Activated B cell treated with CpG ODN at 0.5 μM for 24 hours (primary cell): Measurements from ENCODE around the gene DUSP22. TPM values are rescaled to one million over a fixed set of nuclear protein-coding genes. Genes with fewer than 3 reads are reported as not detected.
A peak's percentile ranks its signal among the peaks of the same experiment; 100 is the strongest.

Experiments used
- ATAC-seq: fragments of 200-7000 bp; cut with Tn5 transposase; one replicate; pipeline ENCODE4 v1.10.0; 2021; ENCODE audit warnings: low read depth, mild to moderate bottlenecking, moderate library complexity
- CTCF ChIA-PET: fragments of 350-600 bp; sonication (Branson Sonifier 250); formaldehyde crosslinking; loops from one replicate; lab custom pipeline; 2021; ENCODE audit warnings: antibody characterized with exemption; lab: Charles Lee
- POLR2A ChIA-PET: fragments of 350-600 bp; sonication (Branson Sonifier 250); formaldehyde crosslinking; loops from one replicate; lab custom pipeline; 2021; ENCODE audit warnings: antibody characterized with exemption; lab: Charles Lee
- DNase-seq: peaks from one replicate; pipeline ENCODE4 v3.0.0; 2022
- H3K27ac Mint-ChIP-seq: one replicate; pipeline ENCODE4 v1.8.0; 2020; ENCODE audit warnings: mixed read lengths
- H3K27me3 Mint-ChIP-seq: one replicate; pipeline ENCODE4 v1.8.0; 2021; ENCODE audit warnings: mixed read lengths
- H3K36me3 Mint-ChIP-seq: one replicate; pipeline ENCODE4 v1.8.0; 2021; ENCODE audit warnings: low read depth, mixed read lengths
- H3K4me1 Mint-ChIP-seq: one replicate; pipeline ENCODE4 v1.8.0; 2021; ENCODE audit warnings: mixed read lengths
- H3K4me3 Mint-ChIP-seq: one replicate; pipeline ENCODE4 v1.8.0; 2020; ENCODE audit warnings: mild to moderate bottlenecking, mixed read lengths
- H3K9me3 Mint-ChIP-seq: one replicate; pipeline ENCODE4 v1.8.0; 2020; ENCODE audit warnings: mixed read lengths
- CTCF ChIP-seq: fragments of 200-600 bp; IDR thresholded peaks from one replicate; pipeline ENCODE4 v1.8.0; 2022; ENCODE audit warnings: antibody characterized with exemption, mild to moderate bottlenecking
- intact Hi-C: fragments of 100-400 bp; cut with micrococcal nuclease; formaldehyde crosslinking; loops from one replicate; pipeline ENCODE4 v1.15.1; 2024
- total RNA-seq: library from RNA; stranded (reverse); gene quantifications from 2 replicates; pipeline ENCODE4 v1.2.3, GENCODE V29; 2022

Gene DUSP22
- total RNA-seq, 1 donor from 2014 or later, result 153 TPM

- CTCF ChIA-PET, result interaction anchor here (1.0 to 2.7 kb wide), 2 partner anchors 64 to 101 kb away, joined by 3 to 8 read pairs; no protein-coding TSS in a partner anchor
These were observed 1.0 kb upstream of the DUSP22 start for GRCh38 chr6:291204-291696.

GRCh38 chr6:292506-293192 lies 362 bp downstream of the DUSP22 start:
- POLR2A ChIA-PET, result interaction anchor here (0.5 to 6.5 kb wide), 46 partner anchors 9 to 299 kb away, joined by 3 to 152 read pairs (median 5); partner anchors contain the start of gene IRF4
- Mint-ChIP-seq H3K27ac (peak overlapping the region; percentile 93), H3K27me3 (no peaks in the 10 kb centered on the region), H3K9me3 (no peaks in the 10 kb centered on the region), H3K4me3 (peak overlapping the region; percentile 97), H3K36me3 (peaks cover 9% of the 10 kb centered on the region), H3K4me1 (peaks cover 54% of the 10 kb centered on the region)
- intact Hi-C loops, result loop anchor here (1.0 to 5.0 kb wide), 5 partner anchors 21 to 64 kb away; no protein-coding TSS in a partner anchor
- CTCF ChIA-PET, result interaction anchor here (0.8 to 2.5 kb wide), 8 partner anchors 49 to 114 kb away, joined by 3 to 7 read pairs (median 4); partner anchors contain the start of gene IRF4
- TF ChIP-seq CTCF, result no peak
- DNase-seq, result peak; percentile 78
- ATAC-seq, result peak; percentile 26

More at GRCh38 chr6:291204-291696, 1.0 kb upstream of the DUSP22 start:
- Mint-ChIP-seq H3K27ac (peak overlapping the region; percentile 88), H3K27me3 (no peaks in the 10 kb centered on the region), H3K9me3 (no peaks in the 10 kb centered on the region), H3K4me1 (peaks cover 68% of the 10 kb centered on the region), H3K36me3 (peaks cover 9% of the 10 kb centered on the region), H3K4me3 (peak overlapping the region; percentile 47)
- DNase-seq (no peak), ATAC-seq (no peak)
- POLR2A ChIA-PET, result interaction anchor here (0.5 to 6.5 kb wide), 11 partner anchors 33 to 182 kb away, joined by 3 to 152 read pairs (median 7); partner anchors contain the start of gene IRF4
- TF ChIP-seq CTCF, result no peak
- intact Hi-C loops, result loop anchor here (1.0 to 5.0 kb wide), 9 partner anchors 34 to 420 kb away; partner anchors contain the start of gene IRF4

GRCh38 chr6:293193-294174 lies 1.2 kb downstream of the DUSP22 start:
- Mint-ChIP-seq H3K27me3 (no peaks in the 10 kb centered on the region), H3K4me1 (peaks cover 45% of the 10 kb centered on the region), H3K27ac (peak overlapping the region; percentile 93), H3K9me3 (no peaks in the 10 kb centered on the region), H3K4me3 (peak overlapping the region; percentile 97), H3K36me3 (peaks cover 9% of the 10 kb centered on the region)
- no peak for ATAC-seq
- TF ChIP-seq CTCF, result no peak
- ChIA-PET POLR2A (interaction anchor here (0.5 to 6.5 kb wide), 44 partner anchors 9 to 298 kb away, joined by 3 to 152 read pairs (median 6); partner anchors contain the start of gene IRF4), CTCF (interaction anchor here (0.8 to 2.5 kb wide), 8 partner anchors 48 to 113 kb away, joined by 3 to 7 read pairs (median 4); partner anchors contain the start of gene IRF4)
- peak; percentile 38 for DNase-seq
- intact Hi-C loops, result loop anchor here (2.0 to 5.0 kb wide), 2 partner anchors 36 to 43 kb away; no protein-coding TSS in a partner anchor

GRCh38 chr6:294656-295565 lies 2.6 kb downstream of the DUSP22 start:
- Mint-ChIP-seq H3K4me1 (peaks cover 31% of the 10 kb centered on the region), H3K36me3 (peaks cover 9% of the 10 kb centered on the region), H3K27ac (no peak overlapping the region), H3K9me3 (no peaks in the 10 kb centered on the region), H3K4me3 (no peak overlapping the region), H3K27me3 (no peaks in the 10 kb centered on the region)
- DNase-seq, result no peak
- CTCF ChIA-PET, result interaction anchor here (2.5 kb wide), 1 partner anchor 97 kb away, joined by 7 read pairs; the partner anchor contains the start of gene IRF4
- TF ChIP-seq CTCF, result no peak
- intact Hi-C loops, result loop anchor here (5.0 kb wide), 1 partner anchor 38 kb away; no protein-coding TSS in a partner anchor
- POLR2A ChIA-PET, result interaction anchor here (0.6 to 6.5 kb wide), 12 partner anchors 8 to 140 kb away, joined by 3 to 152 read pairs (median 7); partner anchors contain the start of gene IRF4
- ATAC-seq, result no peak
